ENCODE data around the gene TUBB3. TPM values are rescaled to one million over a fixed set of nuclear protein-coding genes. Genes with fewer than 3 reads are reported as not detected.

Gene TUBB3
- total RNA-seq, 1 donor from 2014 or later = 833 TPM

DNA sequence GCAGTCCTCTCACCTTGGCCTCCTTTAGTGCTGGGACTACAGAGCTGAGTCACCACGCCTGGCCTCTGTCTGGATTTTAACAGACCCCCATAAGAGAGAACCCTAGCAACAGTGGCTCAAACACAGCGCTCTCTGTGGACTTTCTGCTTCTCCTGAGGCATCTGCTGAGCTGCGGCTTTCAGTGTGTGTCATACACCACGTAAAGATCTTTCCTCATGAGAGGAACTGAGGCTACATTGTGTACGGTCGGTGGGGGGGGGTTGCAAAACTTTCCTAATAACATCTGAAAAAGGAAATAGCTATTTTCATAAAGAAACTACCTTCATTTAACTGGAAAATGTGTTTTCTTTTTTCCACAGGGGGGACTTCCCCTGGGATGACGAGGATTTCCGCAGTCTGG, 58.3 kb downstream of the TUBB3 start:
- H3K4me3 ChIP-seq (ENCODE audit: low read depth, low read length) = no peak overlapping the region
- TF ChIP-seq, protein P1, sequence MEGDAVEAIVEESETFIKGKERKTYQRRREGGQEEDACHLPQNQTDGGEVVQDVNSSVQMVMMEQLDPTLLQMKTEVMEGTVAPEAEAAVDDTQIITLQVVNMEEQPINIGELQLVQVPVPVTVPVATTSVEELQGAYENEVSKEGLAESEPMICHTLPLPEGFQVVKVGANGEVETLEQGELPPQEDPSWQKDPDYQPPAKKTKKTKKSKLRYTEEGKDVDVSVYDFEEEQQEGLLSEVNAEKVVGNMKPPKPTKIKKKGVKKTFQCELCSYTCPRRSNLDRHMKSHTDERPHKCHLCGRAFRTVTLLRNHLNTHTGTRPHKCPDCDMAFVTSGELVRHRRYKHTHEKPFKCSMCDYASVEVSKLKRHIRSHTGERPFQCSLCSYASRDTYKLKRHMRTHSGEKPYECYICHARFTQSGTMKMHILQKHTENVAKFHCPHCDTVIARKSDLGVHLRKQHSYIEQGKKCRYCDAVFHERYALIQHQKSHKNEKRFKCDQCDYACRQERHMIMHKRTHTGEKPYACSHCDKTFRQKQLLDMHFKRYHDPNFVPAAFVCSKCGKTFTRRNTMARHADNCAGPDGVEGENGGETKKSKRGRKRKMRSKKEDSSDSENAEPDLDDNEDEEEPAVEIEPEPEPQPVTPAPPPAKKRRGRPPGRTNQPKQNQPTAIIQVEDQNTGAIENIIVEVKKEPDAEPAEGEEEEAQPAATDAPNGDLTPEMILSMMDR (conservative IDR thresholded peaks at IDR 0.05; ENCODE audit: low read depth, low read length) = no peak
- no peak for DNase-seq (ENCODE audit: low read depth)

DNA sequence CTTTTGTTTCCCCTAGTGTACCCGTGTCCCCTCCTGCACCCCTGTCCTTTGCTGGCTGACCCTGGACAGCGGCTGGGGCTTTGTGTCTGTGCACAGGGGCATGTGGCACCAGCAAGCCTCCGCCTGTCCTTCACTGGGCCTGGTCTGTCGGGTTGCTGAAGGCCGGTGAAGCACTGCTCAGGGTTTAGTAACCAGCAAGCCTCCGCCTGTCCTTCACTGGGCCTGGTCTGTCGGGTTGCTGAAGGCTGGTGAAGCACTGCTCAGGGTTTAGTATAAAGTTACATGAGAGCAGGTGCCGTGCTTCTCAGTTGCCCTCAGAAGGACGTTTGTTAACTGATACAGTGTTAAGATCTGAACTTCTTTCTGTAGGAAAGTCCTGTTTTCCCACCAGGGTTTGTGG, 59.2 kb downstream of the TUBB3 start:
- no peak for DNase-seq (ENCODE audit: low read depth)
- no peak overlapping the region for H3K4me3 ChIP-seq (ENCODE audit: low read depth, low read length)
- TF ChIP-seq, protein P1 (conservative IDR thresholded peaks at IDR 0.05; ENCODE audit: low read depth, low read length) = no peak

DNA sequence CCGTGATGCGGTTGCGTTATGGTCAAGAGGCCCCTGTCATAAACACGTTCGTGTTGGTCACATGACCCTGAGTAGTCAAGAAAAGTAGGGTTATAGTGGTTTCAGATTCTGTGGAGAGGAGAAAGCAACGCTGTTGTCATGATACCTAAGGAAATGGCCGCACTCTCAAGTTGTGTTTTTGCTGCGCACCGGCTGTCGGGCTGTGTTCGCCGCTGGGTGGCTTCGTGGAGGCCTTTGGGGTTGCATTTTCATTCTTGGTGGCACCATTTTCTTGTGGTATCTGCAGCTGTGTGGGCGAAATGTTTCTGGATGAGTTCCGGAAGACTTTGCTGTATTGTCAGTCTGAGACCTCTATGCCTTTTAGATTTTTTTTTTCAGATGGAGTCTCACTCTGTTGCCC, 60.4 kb downstream of the TUBB3 start:
- H3K4me3 ChIP-seq (ENCODE audit: low read depth, low read length) = no peak overlapping the region
- TF ChIP-seq, protein P1 (conservative IDR thresholded peaks at IDR 0.05; ENCODE audit: low read depth, low read length) = no peak
- DNase-seq (ENCODE audit: low read depth) = no peak

DNA sequence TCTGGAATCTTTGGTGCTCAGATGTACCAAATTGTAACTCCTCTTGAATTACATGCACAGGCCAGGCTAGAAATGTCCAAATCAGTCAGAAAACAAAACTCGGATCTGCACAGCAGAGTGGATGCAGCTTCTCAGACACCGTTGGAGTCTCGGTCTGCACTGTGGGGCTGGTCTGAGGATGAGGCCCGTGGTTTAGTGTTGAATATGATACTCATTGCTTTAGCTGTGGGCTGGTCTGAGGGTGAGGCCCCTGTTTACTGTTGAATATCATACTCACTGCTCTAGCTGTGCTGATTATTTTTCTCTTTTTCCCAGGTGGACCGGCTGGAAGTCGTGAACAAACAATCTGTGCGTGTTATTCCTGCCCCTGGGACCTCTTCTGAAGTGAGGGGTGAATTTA, 61.1 kb downstream of the TUBB3 start:
- no peak overlapping the region for H3K4me3 ChIP-seq (ENCODE audit: low read depth, low read length)
- TF ChIP-seq, protein P1 (conservative IDR thresholded peaks at IDR 0.05; ENCODE audit: low read depth, low read length) = no peak
- no peak for DNase-seq (ENCODE audit: low read depth)

DNA sequence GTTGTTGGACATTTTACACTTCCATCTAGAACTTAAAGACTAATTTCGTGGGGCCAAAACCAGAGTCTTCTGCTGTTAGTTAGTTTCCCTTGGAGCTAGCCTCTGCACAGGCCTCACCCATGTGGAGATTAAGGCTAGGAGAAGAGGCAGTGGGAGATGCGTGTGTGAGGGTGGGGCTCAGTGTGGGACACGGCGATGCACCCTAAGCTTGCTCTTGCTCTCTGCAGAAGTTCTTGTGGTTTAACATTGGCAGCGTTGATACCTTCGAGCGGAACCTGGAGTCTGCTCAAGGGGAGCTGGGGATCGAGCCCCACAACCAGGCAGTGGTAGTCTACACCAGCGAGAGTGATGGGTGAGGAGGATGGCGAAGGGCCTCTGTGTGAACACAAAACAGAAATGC, 62.1 kb downstream of the TUBB3 start:
- H3K4me3 ChIP-seq (ENCODE audit: low read depth, low read length) = no peak overlapping the region
- DNase-seq (ENCODE audit: low read depth) = no peak
- TF ChIP-seq, protein P1 (conservative IDR thresholded peaks at IDR 0.05; ENCODE audit: low read depth, low read length) = no peak

Other genes with a start within 250 kb of the TUBB3 start
- 35.1 and 57.2 TPM in 2 replicates for gene CDK10, start 236.7 kb upstream of the TUBB3 start, total RNA-seq
- 16.5 and 39.3 TPM in 2 replicates for gene SPATA2L, start 221.6 kb upstream of the TUBB3 start, total RNA-seq
- gene VPS9D1, start 202.4 kb upstream of the TUBB3 start, total RNA-seq = 3.8 and 11.4 TPM in 2 replicates
- gene ZNF276, start 201.8 kb upstream of the TUBB3 start, total RNA-seq = 10.1 and 21.6 TPM in 2 replicates
- 22.1 and 34.6 TPM in 2 replicates for gene FANCA, start 106.7 kb upstream of the TUBB3 start, total RNA-seq
- gene SPIRE2, start 94.9 kb upstream of the TUBB3 start, total RNA-seq = 2.8 and 3.5 TPM in 2 replicates
- 118 and 192 TPM in 2 replicates for gene TCF25, start 49.8 kb upstream of the TUBB3 start, total RNA-seq
- 2.5 and 3.5 TPM in 2 replicates for gene MC1R, start 4.5 kb upstream of the TUBB3 start, total RNA-seq
- 113 and 125 TPM in 2 replicates for gene DEF8, start 25.4 kb downstream of the TUBB3 start, total RNA-seq
- gene DBNDD1, start 96.1 kb downstream of the TUBB3 start, total RNA-seq = 33.1 and 40.7 TPM in 2 replicates
- not detected in 2 replicates for gene PRDM7, start 154.0 kb downstream of the TUBB3 start, total RNA-seq

Measured in epithelial cell of proximal tubule (primary cell).